Dermis blood vessel endothelial cell (primary cell): Measurements from ENCODE around the gene FAM210A. TPM values are rescaled to one million over a fixed set of nuclear protein-coding genes. Genes with fewer than 3 reads are reported as not detected.

ENCODE experiments used
- DNase-seq: peaks from one replicate; pipeline ENCODE4 v3.0.0; 2010
- total RNA-seq: library from RNA; depleted of rRNA; stranded (reverse); fragments of >200 nt; gene quantifications from 2 replicates; pipeline ENCODE4 v1.2.3, GENCODE V29; 2014

The FAM210A gene
- total RNA-seq, 1 donor from 2014 or later = 31.7 TPM

GRCh38 chr18:13620818-13621445 is 105.4 kb downstream of the FAM210A start:
- DNase-seq = no peak

DNA sequence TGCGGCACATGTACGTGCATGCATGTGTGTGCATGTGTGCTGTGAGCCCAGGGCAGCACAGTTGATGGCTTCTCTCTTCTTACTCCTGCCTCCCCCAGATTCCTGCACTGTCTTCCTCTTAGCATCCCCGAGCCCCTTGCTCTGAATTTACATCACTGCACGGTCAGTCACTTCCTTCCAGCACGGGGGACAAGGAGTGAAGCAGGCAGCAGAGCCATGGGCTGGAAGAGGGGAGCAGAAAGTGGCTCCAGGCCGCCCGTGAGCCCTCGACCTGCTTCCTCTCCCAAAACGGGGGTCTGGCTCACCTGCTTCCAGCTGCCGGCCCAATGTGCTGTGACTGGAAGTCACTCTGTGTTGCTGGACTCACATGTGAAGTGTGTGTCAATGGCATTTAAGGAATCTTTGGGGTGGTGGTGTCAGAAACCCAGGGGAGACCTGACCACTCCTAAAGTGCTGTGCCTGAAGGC is 106.1 kb downstream of the FAM210A start:
- no peak for DNase-seq

- no peak for DNase-seq
Observed at GRCh38 chr18:13619505-13620205, 106.7 kb downstream of the FAM210A start.

GRCh38 chr18:13618760-13619438 is 107.5 kb downstream of the FAM210A start:
- DNase-seq = no peak

DNA sequence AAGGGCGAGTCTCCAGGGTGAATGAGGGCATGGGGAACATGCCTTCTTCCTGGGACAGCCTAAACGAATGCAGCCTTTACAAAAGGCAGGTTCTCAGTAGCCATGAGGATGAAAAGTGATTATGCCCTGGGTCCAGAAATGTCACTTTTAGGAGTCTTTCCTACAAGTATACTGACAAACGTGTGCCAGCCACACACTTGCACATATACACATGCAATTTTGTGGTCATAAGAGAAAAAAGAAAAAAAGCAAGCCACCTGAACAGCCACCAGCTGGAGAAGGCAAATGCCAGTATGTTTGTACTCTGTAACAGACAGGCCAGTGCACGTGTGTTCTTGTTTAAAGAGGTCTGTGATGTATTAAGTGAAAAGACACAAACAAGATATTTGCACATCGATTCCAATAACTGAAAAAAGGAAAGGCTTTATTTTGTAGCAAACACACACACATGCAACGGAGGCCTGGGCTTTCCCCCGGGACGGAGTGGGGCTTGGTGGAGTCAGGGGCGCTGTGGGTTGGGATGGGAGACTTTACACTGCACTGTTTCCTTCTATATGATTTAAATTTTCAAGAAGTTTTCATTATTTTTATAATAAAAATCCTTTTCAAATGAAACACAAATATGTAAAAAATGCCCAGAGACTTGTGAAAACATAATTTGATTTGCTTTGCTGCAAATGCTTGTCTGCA is 108.4 kb downstream of the FAM210A start:
- DNase-seq = no peak

GRCh38 chr18:13616525-13617035 is 109.8 kb downstream of the FAM210A start:
- DNase-seq = no peak

GRCh38 chr18:13616041-13616440 is 110.3 kb downstream of the FAM210A start:
- DNase-seq = no peak

- DNase-seq = peak; percentile 30
Observed at GRCh38 chr18:13615432-13615861, 110.9 kb downstream of the FAM210A start.

GRCh38 chr18:13614641-13615288 is 111.6 kb downstream of the FAM210A start:
- no peak for DNase-seq

DNA sequence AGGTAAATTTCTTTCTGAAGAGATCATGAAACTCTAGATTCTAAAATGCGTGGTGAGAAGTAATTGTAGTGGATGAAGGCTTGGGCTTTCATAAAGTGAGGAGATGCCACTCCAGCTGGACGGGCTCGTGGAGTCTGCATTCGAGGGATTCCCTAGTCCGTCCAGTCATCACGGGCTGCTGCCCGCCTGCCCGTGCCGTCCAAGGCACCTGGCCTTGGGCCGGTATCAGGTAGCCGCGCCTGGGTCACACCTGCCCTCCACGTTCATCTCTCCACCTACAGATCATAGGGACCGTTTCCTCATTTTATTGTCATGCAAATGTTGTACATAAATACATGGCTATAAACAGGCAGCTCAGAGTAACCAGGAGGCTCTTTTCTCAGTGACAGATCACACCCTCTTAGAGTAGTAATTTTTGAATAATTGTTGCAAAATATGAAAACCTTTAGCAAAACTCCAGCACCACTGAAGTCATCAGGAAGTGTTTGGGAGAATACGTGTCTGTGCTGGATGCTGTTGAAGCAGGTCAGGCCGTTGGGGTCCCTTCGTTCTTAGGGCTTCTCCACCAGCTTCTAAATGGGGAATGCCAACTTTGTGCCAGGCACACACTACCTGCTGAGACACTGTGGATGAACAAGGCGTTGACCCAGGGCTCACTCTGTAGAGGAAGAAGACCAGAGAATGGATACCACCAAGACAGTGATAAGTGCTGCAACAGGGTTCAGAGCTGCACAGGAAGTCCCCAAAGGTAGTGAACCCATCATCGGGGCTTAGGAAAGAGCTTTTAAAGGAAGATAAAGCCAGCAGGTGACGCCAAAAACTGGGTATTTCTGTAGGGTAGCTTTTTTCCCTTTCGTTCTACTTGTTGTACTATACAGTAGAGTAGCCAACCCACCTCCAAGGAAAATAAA is 112.5 kb downstream of the FAM210A start:
- no peak for DNase-seq

Other genes starting within 250 kb of the FAM210A start
- 36.6 and 37.3 TPM in 2 replicates for gene RNMT, start 115 bp upstream of the FAM210A start, total RNA-seq
- gene MC5R, start 97.6 kb upstream of the FAM210A start, total RNA-seq = not detected in 2 replicates
- gene MC2R, start 189.0 kb upstream of the FAM210A start, total RNA-seq = not detected in 2 replicates